Measurements from ENCODE around the gene ITK. TPM values are rescaled to one million over a fixed set of nuclear protein-coding genes. Genes with fewer than 3 reads are reported as not detected.

ITK gene
- polyA plus RNA-seq, 2 of the 4 experiments (the other 2 are of a cell fraction) = not detected

DNA sequence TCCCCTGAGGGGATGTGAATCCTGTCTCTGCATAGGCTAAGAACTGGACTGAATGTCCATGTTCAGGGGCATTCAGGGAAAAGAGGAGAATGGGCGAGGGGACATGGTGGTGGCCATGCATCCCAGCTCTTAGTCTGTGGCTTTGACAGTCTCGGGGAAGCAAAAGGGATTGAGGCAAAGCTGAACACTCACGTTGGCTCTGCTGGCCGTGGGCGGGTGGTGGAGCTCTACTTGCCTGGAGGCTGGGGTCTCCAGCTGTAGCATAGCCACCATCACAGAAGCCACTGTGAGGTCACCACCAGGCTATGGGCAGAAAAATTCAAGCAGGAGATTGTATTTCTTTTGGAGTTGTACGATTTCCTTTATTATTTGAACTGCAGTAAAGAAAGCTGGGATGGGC is 18.6 kb upstream of the ITK start:
- DNase-seq (ENCODE audit: low read depth in 1 of 2, low spot score in 1 of 2) (no peak), ATAC-seq (no peak), FAIRE-seq (no peak)
- no peaks in the 10 kb centered on the region for H3K4me1 ChIP-seq
- CTCF ChIA-PET = interaction anchor here (0.6 to 1.3 kb wide), 3 partner anchors 13 to 569 kb away, joined by 3 to 4 read pairs (median 3); no protein-coding TSS in a partner anchor
- no peak overlapping the region for H3K4me2 ChIP-seq
- 47% methylated on average over 6 of the region's 6 CpGs for WGBS (ENCODE audit: missing lambda C conversion rate)
- POLR2A ChIA-PET = no interaction called here
- no peaks in the 10 kb centered on the region for H3K9me3 ChIP-seq
- no peak overlapping the region for H3K4me3 ChIP-seq
- TF ChIP-seq KDM5A (IDR thresholded peaks at IDR 0.05) (no peak), MAZ (IDR thresholded peaks at IDR 0.05; ENCODE audit: borderline replicate concordance, low read depth, low read length) (no peak), NPAS2 (CRISPR knock-in tag; IDR thresholded peaks at IDR 0.05; ENCODE audit: borderline replicate concordance) (no peak), CBX8 (IDR thresholded peaks at IDR 0.05) (no peak), ESRRA (IDR thresholded peaks at IDR 0.05; ENCODE audit: borderline replicate concordance, low read length) (no peak)
- H3K27ac ChIP-seq = no peak overlapping the region

GRCh38 chr5:157162919-157163510 is 17.6 kb upstream of the ITK start:
- DNase-seq (ENCODE audit: low read depth in 1 of 2, low spot score in 1 of 2) (no peak), ATAC-seq (no peak), FAIRE-seq (no peak)
- no peak overlapping the region for H3K4me3 ChIP-seq
- TF ChIP-seq, protein P1, sequence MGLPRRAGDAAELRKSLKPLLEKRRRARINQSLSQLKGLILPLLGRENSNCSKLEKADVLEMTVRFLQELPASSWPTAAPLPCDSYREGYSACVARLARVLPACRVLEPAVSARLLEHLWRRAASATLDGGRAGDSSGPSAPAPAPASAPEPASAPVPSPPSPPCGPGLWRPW (IDR thresholded peaks at IDR 0.05) = no peak
- no peak for TF ChIP-seq NR3C1 (IDR thresholded peaks at IDR 0.05)
- no peak for TF ChIP-seq SMC3 (IDR thresholded peaks at IDR 0.05)
- TF ChIP-seq CEBPB (IDR thresholded peaks at IDR 0.05) = no peak
- no peak for TF ChIP-seq FOSB (CRISPR knock-in tag; IDR thresholded peaks at IDR 0.05)
- no peak for TF ChIP-seq POLR2A (IDR thresholded peaks at IDR 0.05; ENCODE audit: low read length)
- no peak for TF ChIP-seq RNF2 (IDR thresholded peaks at IDR 0.05; ENCODE audit: borderline replicate concordance, low read depth)
- TF ChIP-seq, protein P2, sequence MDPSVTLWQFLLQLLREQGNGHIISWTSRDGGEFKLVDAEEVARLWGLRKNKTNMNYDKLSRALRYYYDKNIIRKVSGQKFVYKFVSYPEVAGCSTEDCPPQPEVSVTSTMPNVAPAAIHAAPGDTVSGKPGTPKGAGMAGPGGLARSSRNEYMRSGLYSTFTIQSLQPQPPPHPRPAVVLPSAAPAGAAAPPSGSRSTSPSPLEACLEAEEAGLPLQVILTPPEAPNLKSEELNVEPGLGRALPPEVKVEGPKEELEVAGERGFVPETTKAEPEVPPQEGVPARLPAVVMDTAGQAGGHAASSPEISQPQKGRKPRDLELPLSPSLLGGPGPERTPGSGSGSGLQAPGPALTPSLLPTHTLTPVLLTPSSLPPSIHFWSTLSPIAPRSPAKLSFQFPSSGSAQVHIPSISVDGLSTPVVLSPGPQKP (IDR thresholded peaks at IDR 0.05; ENCODE audit: low read depth, low read length) = no peak
- no peak for TF ChIP-seq FOSL2 (IDR thresholded peaks at IDR 0.05)
- no peak for TF ChIP-seq FOSL2 (CRISPR knock-in tag; IDR thresholded peaks at IDR 0.05)
- no peak for TF ChIP-seq HOXB13 (CRISPR knock-in tag; IDR thresholded peaks at IDR 0.05; ENCODE audit: low read depth)
- no peak for TF ChIP-seq TP53 (CRISPR knock-in tag; IDR thresholded peaks at IDR 0.05)
- TF ChIP-seq KDM1A (IDR thresholded peaks at IDR 0.05; ENCODE audit: low read depth) = no peak
- TF ChIP-seq MYC (IDR thresholded peaks at IDR 0.05; ENCODE audit: borderline replicate concordance, low read length) = no peak
- TF ChIP-seq CTCF (IDR thresholded peaks at IDR 0.05) = no peak
- TF ChIP-seq GATA3 (IDR thresholded peaks at IDR 0.05; ENCODE audit: borderline replicate concordance) = no peak
- TF ChIP-seq, protein P3, sequence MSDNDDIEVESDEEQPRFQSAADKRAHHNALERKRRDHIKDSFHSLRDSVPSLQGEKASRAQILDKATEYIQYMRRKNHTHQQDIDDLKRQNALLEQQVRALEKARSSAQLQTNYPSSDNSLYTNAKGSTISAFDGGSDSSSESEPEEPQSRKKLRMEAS (IDR thresholded peaks at IDR 0.05) = no peak
- no peak for TF ChIP-seq PHF8 (IDR thresholded peaks at IDR 0.05; ENCODE audit: borderline replicate concordance, low read depth)
- no peak for TF ChIP-seq RAD21 (conservative IDR thresholded peaks at IDR 0.05 in 1 of 2, IDR thresholded peaks at IDR 0.05 in 1 of 2)
- no peak for TF ChIP-seq ZC3H11A (IDR thresholded peaks at IDR 0.05)
- no peak for TF ChIP-seq PBX3 (IDR thresholded peaks at IDR 0.05)
- H3K4me2 ChIP-seq = no peak overlapping the region
- H3K4me1 ChIP-seq = no peaks in the 10 kb centered on the region
- CTCF ChIA-PET = interaction anchor here (0.9 to 1.3 kb wide), 2 partner anchors 14 to 165 kb away, joined by 3 to 4 read pairs; no protein-coding TSS in a partner anchor
- POLR2A ChIA-PET = no interaction called here
- WGBS (ENCODE audit: missing lambda C conversion rate) = 72% methylated on average over 12 of the region's 12 CpGs
- H3K27ac ChIP-seq = no peak overlapping the region
- no peaks in the 10 kb centered on the region for H3K9me3 ChIP-seq

All from A549 (cell line).